OCI-LY3 (cell line): Measurements from ENCODE around the gene PCDH15.

Experiments
- H2AFZ ChIP-seq: fragments of 200-600, 300-600 bp; shearing (Covaris generic); 2 replicates; pipeline ENCODE4 v1.6.0; 2014; ENCODE audit warnings: antibody characterized with exemption, low read depth, low read length
- H3K27ac ChIP-seq: fragments of 200-600, 300-600 bp; sonication (generic); 2 replicates; pipeline ENCODE4 v1.5.1; 2014; ENCODE audit warnings: mild to moderate bottlenecking, low read length, moderate library complexity, mixed read lengths
- H3K27me3 ChIP-seq: fragments of 200-600, 300-600 bp; sonication (generic); 2 replicates; pipeline ENCODE4 v1.6.1; 2014; ENCODE audit warnings: low read depth, low read length, mixed read lengths
- H3K36me3 ChIP-seq: fragments of 200-600, 300-600 bp; sonication (generic); replicated peaks from 2 replicates; pipeline ENCODE3; 2014; ENCODE audit warnings: low read depth, low read length, mixed read lengths
- H3K4me1 ChIP-seq: fragments of 300-600, 200-600 bp; sonication (generic); 2 replicates; pipeline ENCODE4 v1.6.1; 2014; ENCODE audit warnings: low read length, mixed read lengths
- H3K4me2 ChIP-seq: fragments of 200-600, 300-600 bp; sonication (generic); 2 replicates; pipeline ENCODE4 v1.6.1; 2014; ENCODE audit warnings: low read length, mixed read lengths
- H3K4me3 ChIP-seq: fragments of 300-600, 200-600 bp; sonication (generic); 2 replicates; pipeline ENCODE4 v1.5.1; 2014; ENCODE audit warnings: antibody characterized with exemption, mild to moderate bottlenecking, low read length, moderate library complexity
- H3K79me2 ChIP-seq: fragments of 300-600, 200-600 bp; shearing (Covaris generic); 2 replicates; pipeline ENCODE4 v1.6.1; 2014; ENCODE audit warnings: mild to moderate bottlenecking, low read length, mixed read lengths
- H3K9ac ChIP-seq: fragments of 300-600, 200-600 bp; shearing (Covaris generic); 2 replicates; pipeline ENCODE4 v1.6.0; 2014; ENCODE audit warnings: mild to moderate bottlenecking, low read length, moderate library complexity
- H3K9me3 ChIP-seq: fragments of 200-600, 300-600 bp; shearing (Covaris generic); 2 replicates; pipeline ENCODE4 v1.6.1; 2014; ENCODE audit warnings: low read length, mixed read lengths; ENCODE audit not compliant: insufficient read depth
- H4K20me1 ChIP-seq: fragments of 200-600, 300-600 bp; sonication (generic); 2 replicates; pipeline ENCODE4 v1.6.1; 2016; ENCODE audit warnings: low read length, mixed read lengths; ENCODE audit not compliant: insufficient read depth
- CTCF ChIP-seq: fragments of 200-600, 300-600 bp; sonication (generic); IDR thresholded peaks from 2 replicates; pipeline ENCODE4 v1.5.1; 2014; ENCODE audit warnings: antibody characterized with exemption, low read length, low read depth
- EZH2phosphoT487 ChIP-seq: fragments of 200-600 bp; shearing (Covaris generic); IDR thresholded peaks from 2 replicates; pipeline ENCODE4 v1.6.1; 2018; ENCODE audit warnings: antibody characterized with exemption, mixed run types, low read depth

The PCDH15 gene

GRCh38 chr10:54477738-54478137 is 323.3 kb downstream of the PCDH15 start:
- H3K9me3 ChIP-seq, result no peaks in the 10 kb centered on the region
- TF ChIP-seq EZH2phosphoT487, result no peak

GRCh38 chr10:54470324-54470631 is 330.8 kb downstream of the PCDH15 start:
- H3K36me3 ChIP-seq, result no peaks in the 10 kb centered on the region
- H3K4me3 ChIP-seq, result peak overlapping the region; percentile 74
- H3K4me1 ChIP-seq, result peaks cover 10% of the 10 kb centered on the region
- peak overlapping the region; percentile 94 for H3K4me2 ChIP-seq
- no peaks in the 10 kb centered on the region for H4K20me1 ChIP-seq
- no peak overlapping the region for H3K27ac ChIP-seq
- H2AFZ ChIP-seq, result peak overlapping the region; percentile 82
- no peaks in the 10 kb centered on the region for H3K79me2 ChIP-seq
- no peak for TF ChIP-seq EZH2phosphoT487
- no peak for TF ChIP-seq CTCF
- H3K9ac ChIP-seq, result peak overlapping the region; percentile 37; the same call in 1 of the 2 replicates
- no peaks in the 10 kb centered on the region for H3K27me3 ChIP-seq
- H3K9me3 ChIP-seq, result no peaks in the 10 kb centered on the region

More at GRCh38 chr10:54477738-54478137, 323.3 kb downstream of the PCDH15 start:
- no peaks in the 10 kb centered on the region for H3K4me1 ChIP-seq
- H3K4me2 ChIP-seq, result no peak overlapping the region
- H3K4me3 ChIP-seq, result no peak overlapping the region
- H3K79me2 ChIP-seq, result no peaks in the 10 kb centered on the region
- no peaks in the 10 kb centered on the region for H4K20me1 ChIP-seq
- H3K9ac ChIP-seq, result no peak overlapping the region
- H3K27ac ChIP-seq, result no peak overlapping the region
- H3K27me3 ChIP-seq, result no peaks in the 10 kb centered on the region
- H3K36me3 ChIP-seq, result no peaks in the 10 kb centered on the region
- no peak overlapping the region for H2AFZ ChIP-seq

- TF ChIP-seq CTCF, result no peak
- TF ChIP-seq EZH2phosphoT487, result no peak
- Histone ChIP-seq H3K79me2 (no peaks in the 10 kb centered on the region), H3K9me3 (no peaks in the 10 kb centered on the region), H3K27ac (no peak overlapping the region), H3K4me2 (peak overlapping the region; percentile 94), H3K9ac (peak overlapping the region; percentile 37; the same call in 1 of the 2 replicates), H3K27me3 (no peaks in the 10 kb centered on the region), H3K36me3 (no peaks in the 10 kb centered on the region), H4K20me1 (no peaks in the 10 kb centered on the region), H3K4me1 (peaks cover 10% of the 10 kb centered on the region), H2AFZ (peak overlapping the region; percentile 82), H3K4me3 (peak overlapping the region; percentile 74)
Measured at GRCh38 chr10:54469587-54470323, 331.3 kb downstream of the PCDH15 start.

- Histone ChIP-seq H3K9ac (no peak overlapping the region), H3K27me3 (no peaks in the 10 kb centered on the region), H3K27ac (no peak overlapping the region), H3K4me2 (no peak overlapping the region), H3K4me3 (no peak overlapping the region), H2AFZ (no peak overlapping the region), H4K20me1 (no peaks in the 10 kb centered on the region), H3K79me2 (no peaks in the 10 kb centered on the region), H3K9me3 (peaks cover 3% of the 10 kb centered on the region; the same call in 1 of the 2 replicates), H3K4me1 (peaks cover 10% of the 10 kb centered on the region; the same call in 1 of the 2 replicates), H3K36me3 (no peaks in the 10 kb centered on the region)
- no peak for TF ChIP-seq EZH2phosphoT487
- no peak for TF ChIP-seq CTCF
Measured at GRCh38 chr10:54454271-54454670, 346.8 kb downstream of the PCDH15 start.
